GM21367 (cell line): ENCODE measurements around the gene NR2E3.
"Not testable (repeated sequence)": the region's sequence is repeated elsewhere in the genome, so short reads cannot be mapped to it uniquely, and the experiment has no call there.

Experiments used
- ATAC-seq: cut with Tn5 transposase; IDR thresholded peaks from one replicate; pipeline ENCODE4 v1.9.1; 2021; ENCODE audit not compliant: unreplicated experiment

NR2E3 gene

GRCh38 chr15:71813723-71814470 is 3.5 kb downstream of the NR2E3 start:
- no peak for ATAC-seq

GRCh38 chr15:71815301-71815700 is 4.9 kb downstream of the NR2E3 start:
- no peak for ATAC-seq

- no peak for ATAC-seq
Observed at GRCh38 chr15:71817351-71817750, 7.0 kb downstream of the NR2E3 start.

GRCh38 chr15:71820127-71820526 is 9.8 kb downstream of the NR2E3 start:
- ATAC-seq, result no peak

- ATAC-seq, result no peak
Observed at GRCh38 chr15:71821547-71822129, 11.3 kb downstream of the NR2E3 start.

GRCh38 chr15:71822890-71823630 is 12.7 kb downstream of the NR2E3 start:
- no peak for ATAC-seq

GRCh38 chr15:71823801-71824200 is 13.4 kb downstream of the NR2E3 start:
- ATAC-seq, result no peak

GRCh38 chr15:71825021-71825730 is 14.8 kb downstream of the NR2E3 start:
- no peak for ATAC-seq

GRCh38 chr15:71826196-71826595 is 15.8 kb downstream of the NR2E3 start:
- ATAC-seq, result no peak

GRCh38 chr15:71830981-71831380 is 20.6 kb downstream of the NR2E3 start:
- no peak for ATAC-seq

GRCh38 chr15:71841563-71841962 is 31.2 kb downstream of the NR2E3 start:
- no peak for ATAC-seq

GRCh38 chr15:71844916-71845315 is 34.6 kb downstream of the NR2E3 start:
- ATAC-seq, result no peak

GRCh38 chr15:71853543-71853942 is 43.2 kb downstream of the NR2E3 start:
- no peak for ATAC-seq

GRCh38 chr15:71858232-71858631 is 47.9 kb downstream of the NR2E3 start:
- not testable (repeated sequence) for ATAC-seq
